Immature natural killer cell (primary cell): ENCODE measurements around the gene GPATCH8. TPM values are rescaled to one million over a fixed set of nuclear protein-coding genes. Genes with fewer than 3 reads are reported as not detected.

Experiments
- DNase-seq, 3 donors: peaks; one replicate each; pipeline ENCODE4 v3.0.0; 2022; ENCODE audit warnings: mixed read lengths in 1 of 3
- H3K27ac Mint-ChIP-seq, 6 donors: one replicate each; pipeline ENCODE4 v1.8.0; 2020; ENCODE audit warnings: mixed read lengths in 6 of 6, mild to moderate bottlenecking in 5 of 6, inconsistent platforms in 4 of 6, moderate library complexity in 3 of 6
- H3K27me3 Mint-ChIP-seq, 3 donors: one replicate each; pipeline ENCODE4 v1.8.0; 2020 to 2021; ENCODE audit warnings: low read depth in 3 of 3, mild to moderate bottlenecking in 3 of 3, mixed read lengths in 3 of 3, moderate library complexity in 3 of 3, inconsistent platforms in 1 of 3
- H3K36me3 Mint-ChIP-seq, 3 donors: one replicate each; pipeline ENCODE4 v1.8.0; 2020; ENCODE audit warnings: mixed read lengths in 3 of 3, inconsistent platforms in 2 of 3, mild to moderate bottlenecking in 2 of 3
- H3K4me1 Mint-ChIP-seq, 2 donors: one replicate each; pipeline ENCODE4 v1.8.0; 2020; ENCODE audit warnings: inconsistent platforms in 2 of 2, mild to moderate bottlenecking in 2 of 2, mixed read lengths in 2 of 2, moderate library complexity in 1 of 2
- H3K4me3 Mint-ChIP-seq, 5 donors: one replicate each; pipeline ENCODE4 v1.8.0; 2020; ENCODE audit warnings: mild to moderate bottlenecking in 5 of 5, mixed read lengths in 5 of 5, inconsistent platforms in 3 of 5, moderate library complexity in 3 of 5
- H3K9me3 Mint-ChIP-seq, 6 donors: one replicate each; pipeline ENCODE4 v1.8.0; 2020; ENCODE audit warnings: mild to moderate bottlenecking in 6 of 6, mixed read lengths in 6 of 6, inconsistent platforms in 4 of 6, moderate library complexity in 3 of 6
- polyA plus RNA-seq, 3 donors: library from polyadenylated mRNA; unstranded; fragments of 300-500 nt; fragmentation: Illumina TruSeq; gene quantifications; one replicate each; pipeline ENCODE4 v1.2.3, GENCODE V29; 2021

Gene GPATCH8
- polyA plus RNA-seq, 3 donors from 2014 or later, result 15.5 to 101 (median 22.1) TPM

DNA sequence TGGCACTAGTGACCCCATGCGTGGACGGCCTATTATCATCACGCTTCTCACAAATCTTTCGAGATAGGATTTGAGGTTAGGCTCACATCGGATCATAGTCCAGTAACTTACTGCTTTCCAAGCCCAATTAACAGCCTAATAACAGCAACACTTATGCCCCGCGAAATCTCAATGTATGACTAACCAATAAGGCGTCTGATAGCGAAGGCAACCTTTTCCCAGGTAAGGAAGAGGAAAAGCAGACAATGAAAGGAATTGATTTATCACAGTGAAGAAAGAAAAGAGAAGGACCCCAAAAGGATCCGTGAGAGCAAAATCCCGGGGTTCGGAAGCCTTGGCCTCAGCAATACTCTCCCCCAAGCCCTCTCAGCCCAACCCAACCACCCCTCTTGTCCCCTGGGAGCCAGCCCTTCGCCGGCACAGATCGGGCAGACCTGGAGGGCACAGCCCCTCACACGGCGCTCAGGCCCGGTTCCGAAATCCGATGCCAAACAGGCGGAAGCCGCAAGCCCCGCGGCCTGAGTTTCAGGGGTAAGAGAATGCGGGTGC is 534 bp downstream of the GPATCH8 start:
- H3K36me3 Mint-ChIP-seq, result no peaks in the 10 kb centered on the region
- peaks cover 54 to 62% of the 10 kb centered on the region in 2 donors for H3K4me1 Mint-ChIP-seq
- H3K9me3 Mint-ChIP-seq, result no peaks in the 10 kb centered on the region
- H3K27me3 Mint-ChIP-seq, result peaks cover 0 to 15% (median 3%) of the 10 kb centered on the region in 3 donors
- H3K4me3 Mint-ChIP-seq, result peak overlapping the region; percentile 94 to 98 (median 97)
- DNase-seq, result no peak
- peak overlapping the region; percentile 94 to 97 (median 96) for H3K27ac Mint-ChIP-seq

DNA sequence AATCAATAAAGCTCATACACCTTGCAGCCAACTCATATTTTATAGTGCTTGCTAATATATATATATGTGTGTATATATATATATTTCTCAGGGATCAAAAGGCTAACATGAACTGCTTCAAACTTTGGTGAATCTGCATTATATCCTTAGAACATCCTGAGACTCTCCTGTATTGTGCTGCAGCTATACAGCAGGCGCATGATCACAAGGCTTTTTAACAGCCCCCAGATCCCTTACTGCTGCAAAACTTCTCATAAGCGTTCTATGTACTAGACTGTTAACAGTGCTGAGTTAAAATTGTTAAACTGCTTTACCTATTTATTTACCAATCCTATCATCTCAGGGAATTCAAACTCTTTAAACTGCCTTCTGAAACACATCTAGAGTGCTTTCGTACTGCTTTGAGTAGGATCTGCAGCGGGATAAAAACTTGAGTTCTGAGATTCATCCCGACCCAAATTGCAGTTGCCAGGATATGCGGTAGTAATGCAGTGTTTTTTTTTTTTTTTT is 1.3 kb downstream of the GPATCH8 start:
- no peaks in the 10 kb centered on the region for H3K36me3 Mint-ChIP-seq
- peak overlapping the region; percentile 94 to 97 (median 96) for H3K27ac Mint-ChIP-seq
- DNase-seq, result no peak
- no peaks in the 10 kb centered on the region for H3K9me3 Mint-ChIP-seq
- H3K27me3 Mint-ChIP-seq, result peaks cover 0 to 15% (median 3%) of the 10 kb centered on the region in 3 donors
- H3K4me3 Mint-ChIP-seq, result peak overlapping the region; percentile 94 to 98 (median 97)
- peaks cover 60 to 68% of the 10 kb centered on the region in 2 donors for H3K4me1 Mint-ChIP-seq

DNA sequence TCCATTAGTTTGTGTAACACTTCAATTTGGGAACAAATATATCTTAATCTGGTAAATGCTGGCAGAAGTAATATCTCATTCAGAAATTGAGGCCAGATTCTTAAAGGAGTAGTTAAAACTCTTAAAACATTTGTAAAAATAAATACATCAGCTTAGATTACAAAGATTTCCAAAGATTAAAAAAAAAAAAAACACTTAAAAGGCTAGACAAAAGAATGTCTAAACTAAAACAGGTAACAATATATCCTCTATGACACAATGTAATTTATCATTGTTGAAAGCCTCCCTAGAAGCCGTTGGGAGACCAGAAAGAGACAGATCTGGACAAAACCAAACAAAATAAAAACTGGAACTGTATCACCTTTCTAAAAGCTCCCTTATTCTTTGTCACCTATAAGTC is 3.5 kb downstream of the GPATCH8 start:
- Mint-ChIP-seq H3K4me1 (peaks cover 81 to 90% of the 10 kb centered on the region in 2 donors), H3K4me3 (peak overlapping the region in 3 of 5 donors; percentile 26 to 60 (median 28)), H3K27me3 (peaks cover 0 to 15% (median 3%) of the 10 kb centered on the region in 3 donors), H3K27ac (peak overlapping the region in 1 of 6 donors; percentile 5), H3K36me3 (no peaks in the 10 kb centered on the region), H3K9me3 (no peaks in the 10 kb centered on the region)
- no peak for DNase-seq

DNA sequence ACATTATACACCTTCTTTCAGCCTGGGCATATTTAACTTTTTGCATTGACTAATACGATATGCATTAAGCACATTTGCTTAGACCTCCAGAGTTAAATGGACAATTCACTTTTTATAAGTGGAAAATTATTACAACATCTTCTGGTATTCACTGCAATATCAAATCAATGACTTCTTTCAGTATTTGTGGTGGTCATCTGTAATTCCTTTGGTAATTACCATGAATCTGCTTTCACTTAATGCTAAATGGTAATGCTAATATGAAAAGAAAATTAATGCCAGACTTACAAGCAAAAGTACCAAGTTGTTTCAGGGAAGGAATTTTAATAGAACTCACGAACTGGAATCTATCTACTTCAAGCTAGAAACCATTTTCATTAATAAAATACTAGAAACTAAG is 6.4 kb downstream of the GPATCH8 start:
- Mint-ChIP-seq H3K9me3 (no peaks in the 10 kb centered on the region), H3K4me3 (peak overlapping the region in 1 of 5 donors; percentile 21), H3K27ac (no peak overlapping the region), H3K36me3 (no peaks in the 10 kb centered on the region), H3K27me3 (peaks cover 0 to 4% (median 0%) of the 10 kb centered on the region in 3 donors), H3K4me1 (peaks cover 88 to 95% of the 10 kb centered on the region in 2 donors)
- no peak for DNase-seq

DNA sequence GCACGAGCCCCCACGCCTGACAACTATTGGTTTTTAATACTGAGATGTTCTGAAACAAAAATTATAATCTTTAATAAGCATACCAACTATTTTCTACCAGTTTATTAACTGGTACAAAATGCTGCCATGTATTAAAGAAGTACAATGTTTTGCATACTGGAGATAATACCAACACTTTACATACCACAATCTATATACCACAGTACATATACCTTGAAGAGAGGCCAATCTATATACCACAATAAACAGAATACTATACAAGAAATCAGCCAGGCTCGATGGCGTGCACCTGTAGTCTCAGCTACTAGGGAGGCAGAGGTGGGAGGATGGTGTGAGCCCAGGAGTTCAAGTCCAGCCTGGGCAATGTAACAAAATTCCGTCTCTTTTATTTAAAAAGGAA is 9.9 kb downstream of the GPATCH8 start:
- Mint-ChIP-seq H3K9me3 (no peaks in the 10 kb centered on the region), H3K4me3 (no peak overlapping the region), H3K4me1 (peaks cover 71 to 84% of the 10 kb centered on the region in 2 donors), H3K27ac (peak overlapping the region in 1 of 6 donors; percentile 19), H3K27me3 (no peaks in the 10 kb centered on the region), H3K36me3 (peaks cover 0 to 8% (median 0%) of the 10 kb centered on the region in 3 donors)
- DNase-seq, result no peak

DNA sequence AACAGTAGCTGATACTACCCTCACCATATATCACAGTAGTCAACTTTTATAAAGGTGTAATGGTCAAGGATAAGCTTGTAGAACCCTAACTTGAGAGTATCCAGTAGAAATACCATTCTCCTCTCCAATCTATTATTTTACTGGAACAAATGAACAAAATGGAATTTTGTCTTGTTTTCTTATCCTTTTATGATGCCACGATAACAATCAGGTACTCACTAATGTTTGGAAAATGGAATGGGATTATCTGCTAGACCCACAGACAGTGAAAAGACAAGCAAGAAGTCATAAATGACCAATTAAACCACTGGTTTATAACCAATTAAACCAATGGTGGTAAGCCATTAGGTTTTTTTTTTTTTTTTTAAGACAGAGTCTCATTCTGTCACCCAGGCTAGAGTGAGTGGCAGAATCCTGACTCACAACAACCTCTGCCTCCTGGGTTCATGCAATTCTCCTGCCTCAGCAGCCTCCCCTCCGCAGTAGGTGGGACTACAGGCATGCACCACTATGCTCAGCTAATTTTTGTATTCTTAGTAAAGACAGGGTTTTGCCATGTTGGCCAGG is 10.4 kb downstream of the GPATCH8 start:
- Mint-ChIP-seq H3K4me3 (no peak overlapping the region), H3K9me3 (no peaks in the 10 kb centered on the region), H3K4me1 (peaks cover 67 to 80% of the 10 kb centered on the region in 2 donors), H3K27ac (no peak overlapping the region), H3K36me3 (peaks cover 0 to 8% (median 0%) of the 10 kb centered on the region in 3 donors), H3K27me3 (no peaks in the 10 kb centered on the region)
- DNase-seq, result no peak

DNA sequence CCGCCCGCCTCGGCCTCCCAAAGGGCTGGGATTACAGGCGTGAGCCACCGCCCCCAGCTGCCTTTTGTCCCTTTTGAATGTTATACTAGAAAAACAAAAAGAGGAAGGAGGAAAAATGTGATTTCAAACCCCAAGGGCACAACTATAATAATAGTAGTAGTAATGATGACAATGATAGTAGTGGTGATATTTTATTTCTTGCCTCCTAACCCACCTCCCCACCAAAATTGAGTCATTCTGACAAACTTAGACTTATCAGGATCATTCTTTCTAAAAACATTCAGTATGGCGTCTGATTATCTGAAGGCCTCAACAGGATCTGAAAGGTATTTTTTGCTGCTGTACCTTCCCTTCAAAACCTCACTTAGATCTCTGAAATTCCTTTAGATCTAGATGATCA is 13.6 kb downstream of the GPATCH8 start:
- peaks cover 65 to 79% of the 10 kb centered on the region in 2 donors for H3K4me1 Mint-ChIP-seq
- no peak for DNase-seq
- H3K27ac Mint-ChIP-seq, result no peak overlapping the region
- peaks cover 0 to 2% (median 0%) of the 10 kb centered on the region in 3 donors for H3K27me3 Mint-ChIP-seq
- H3K9me3 Mint-ChIP-seq, result no peaks in the 10 kb centered on the region
- no peak overlapping the region for H3K4me3 Mint-ChIP-seq
- H3K36me3 Mint-ChIP-seq, result peaks cover 0 to 8% (median 0%) of the 10 kb centered on the region in 3 donors

DNA sequence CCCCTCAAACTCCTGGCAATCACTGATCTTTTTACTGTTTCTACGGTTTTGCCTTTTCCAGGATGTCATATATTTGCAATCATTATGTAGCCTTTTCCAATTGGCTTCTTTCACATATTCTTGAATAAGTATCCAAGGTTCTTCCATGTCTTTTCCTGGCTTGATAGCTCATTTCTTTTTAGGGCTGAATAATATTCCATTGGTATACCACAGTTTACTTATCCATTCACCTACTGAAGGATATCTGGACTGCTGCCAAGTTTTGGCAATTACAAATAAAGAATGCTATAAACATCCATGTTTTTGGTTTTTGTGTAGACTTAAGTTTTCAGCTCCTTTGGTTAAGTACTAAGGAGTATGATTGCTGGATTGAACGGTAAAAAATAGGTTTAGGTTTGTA is 16.0 kb downstream of the GPATCH8 start:
- H3K4me1 Mint-ChIP-seq, result peaks cover 56 to 61% of the 10 kb centered on the region in 2 donors
- H3K9me3 Mint-ChIP-seq, result no peaks in the 10 kb centered on the region
- H3K4me3 Mint-ChIP-seq, result peak overlapping the region in 1 of 5 donors; percentile 1
- H3K36me3 Mint-ChIP-seq, result peaks cover 0 to 8% (median 0%) of the 10 kb centered on the region in 3 donors
- peaks cover 0 to 2% (median 0%) of the 10 kb centered on the region in 3 donors for H3K27me3 Mint-ChIP-seq
- H3K27ac Mint-ChIP-seq, result peak overlapping the region in 3 of 6 donors; percentile 1 to 47 (median 2)
- DNase-seq, result no peak

DNA sequence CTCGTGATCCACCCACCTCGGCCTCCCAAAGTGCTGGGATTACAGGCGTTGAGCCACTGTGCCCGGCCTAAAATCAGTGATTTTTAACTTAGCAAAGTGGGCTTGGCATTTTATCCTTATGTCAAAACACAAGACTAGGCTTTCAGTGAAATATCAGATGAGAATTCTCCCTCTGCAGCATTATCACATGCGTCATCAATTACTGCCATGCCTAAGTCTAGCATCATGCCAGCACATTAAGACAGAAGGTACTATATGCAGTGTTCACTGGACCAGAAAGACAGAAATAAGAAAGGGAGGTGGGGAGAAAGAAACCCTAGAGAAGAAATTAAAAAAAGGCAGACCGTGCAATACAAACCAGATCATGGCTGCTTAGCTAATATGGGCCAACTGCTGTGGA is 29.8 kb downstream of the GPATCH8 start:
- Mint-ChIP-seq H3K9me3 (no peaks in the 10 kb centered on the region), H3K36me3 (peaks cover 0 to 8% (median 0%) of the 10 kb centered on the region in 3 donors), H3K4me1 (peaks cover 41 to 74% of the 10 kb centered on the region in 2 donors), H3K27ac (peak overlapping the region in 2 of 6 donors; percentile 8 to 47), H3K27me3 (peaks cover 0 to 3% (median 2%) of the 10 kb centered on the region in 3 donors), H3K4me3 (no peak overlapping the region)
- DNase-seq, result no peak

DNA sequence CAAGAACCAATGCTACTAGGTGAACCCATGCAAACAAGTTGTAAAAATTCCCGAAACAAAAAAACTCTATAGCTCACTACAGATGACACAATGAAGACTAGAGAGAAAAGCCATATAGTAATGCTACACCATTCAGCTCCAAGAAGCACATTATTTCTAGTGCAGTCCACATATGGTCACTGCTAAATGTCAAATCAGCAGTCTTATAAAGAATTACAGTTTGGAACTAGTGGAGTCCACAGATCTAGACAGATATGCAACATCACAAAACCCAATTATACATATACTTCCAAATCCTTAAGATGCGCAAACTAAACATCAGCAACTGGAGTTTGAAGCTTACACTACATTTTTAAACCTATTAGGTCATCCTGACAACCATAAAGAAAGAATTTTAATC is 33.5 kb downstream of the GPATCH8 start:
- no peak for DNase-seq
- Mint-ChIP-seq H3K27me3 (peaks cover 0 to 5% (median 2%) of the 10 kb centered on the region in 3 donors), H3K27ac (peak overlapping the region in 3 of 6 donors; percentile 3 to 66 (median 11)), H3K36me3 (peaks cover 0 to 12% (median 0%) of the 10 kb centered on the region in 3 donors), H3K4me1 (peaks cover 52 to 85% of the 10 kb centered on the region in 2 donors), H3K9me3 (no peaks in the 10 kb centered on the region), H3K4me3 (peak overlapping the region in 1 of 5 donors; percentile 21)

DNA sequence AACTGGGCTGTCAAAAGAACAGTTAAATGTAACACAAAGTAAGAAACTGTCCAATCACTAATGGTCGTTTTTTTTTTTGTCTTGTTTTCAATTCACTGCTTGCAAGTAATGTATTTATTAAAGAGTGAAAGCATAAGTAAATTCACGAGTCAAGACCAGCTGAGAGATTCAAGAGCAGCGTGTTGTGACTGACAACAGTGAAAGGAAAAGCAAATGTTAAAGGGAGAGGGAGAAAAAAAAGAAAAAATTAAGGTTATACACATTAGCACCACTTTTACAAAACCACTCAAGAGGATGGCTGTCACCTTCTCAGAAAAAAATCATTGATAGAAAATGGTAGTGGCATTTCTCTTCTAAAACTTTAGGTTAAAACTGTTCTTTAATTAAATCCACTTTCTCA is 36.1 kb downstream of the GPATCH8 start:
- H3K36me3 Mint-ChIP-seq, result peaks cover 0 to 13% (median 0%) of the 10 kb centered on the region in 3 donors
- peaks cover 0 to 9% (median 2%) of the 10 kb centered on the region in 3 donors for H3K27me3 Mint-ChIP-seq
- peak; percentile 9 to 23 (median 19) for DNase-seq
- H3K27ac Mint-ChIP-seq, result peak overlapping the region; percentile 70 to 92 (median 78)
- no peaks in the 10 kb centered on the region for H3K9me3 Mint-ChIP-seq
- H3K4me3 Mint-ChIP-seq, result peak overlapping the region; percentile 61 to 74 (median 70)
- H3K4me1 Mint-ChIP-seq, result peaks cover 50 to 90% of the 10 kb centered on the region in 2 donors

DNA sequence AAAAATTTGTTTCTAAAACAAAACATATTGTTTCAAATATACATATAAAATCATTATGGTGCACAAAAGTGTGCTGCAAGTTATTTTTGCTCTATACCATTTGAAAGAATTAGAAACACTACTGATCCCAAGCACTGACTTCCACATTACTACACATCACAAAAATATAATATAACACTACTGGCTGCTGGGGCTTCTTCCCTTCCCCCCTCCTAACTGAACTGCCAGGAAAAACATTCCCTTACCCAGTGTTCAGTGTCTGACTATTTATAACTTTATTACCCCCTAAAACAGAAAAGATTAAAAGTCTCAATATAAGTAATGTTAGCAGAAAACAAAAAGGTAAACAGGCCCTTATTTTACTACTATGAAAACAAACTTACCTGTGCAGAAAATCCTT is 36.9 kb downstream of the GPATCH8 start:
- no peak for DNase-seq
- H3K9me3 Mint-ChIP-seq, result no peaks in the 10 kb centered on the region
- H3K4me1 Mint-ChIP-seq, result peaks cover 50 to 85% of the 10 kb centered on the region in 2 donors
- peaks cover 0 to 14% (median 0%) of the 10 kb centered on the region in 3 donors for H3K36me3 Mint-ChIP-seq
- peaks cover 0 to 9% (median 2%) of the 10 kb centered on the region in 3 donors for H3K27me3 Mint-ChIP-seq
- H3K4me3 Mint-ChIP-seq, result peak overlapping the region in 3 of 5 donors; percentile 70 to 74 (median 73)
- peak overlapping the region; percentile 70 to 92 (median 76) for H3K27ac Mint-ChIP-seq

DNA sequence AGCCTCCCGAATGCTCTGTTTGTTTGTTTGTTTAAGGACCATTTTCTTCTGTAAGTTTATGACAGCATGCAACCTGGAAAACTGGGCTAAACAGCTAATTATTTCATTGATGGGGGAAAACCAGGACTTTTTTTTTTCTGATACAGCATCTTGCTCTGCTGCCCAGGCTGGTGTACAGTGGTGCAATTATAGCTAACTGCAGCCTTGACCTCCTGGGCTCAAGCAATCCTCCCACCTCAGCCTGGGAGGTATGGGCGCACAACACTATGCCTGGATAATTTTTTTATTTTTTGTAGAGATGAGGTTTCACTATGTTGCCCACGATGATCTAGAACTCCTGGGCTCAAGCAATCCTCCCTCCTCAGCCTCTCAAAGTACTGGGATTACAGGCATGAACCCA is 37.3 kb downstream of the GPATCH8 start:
- peaks cover 0 to 12% (median 0%) of the 10 kb centered on the region in 3 donors for H3K36me3 Mint-ChIP-seq
- H3K4me1 Mint-ChIP-seq, result peaks cover 50 to 80% of the 10 kb centered on the region in 2 donors
- peak overlapping the region; percentile 3 to 78 (median 60) for H3K27ac Mint-ChIP-seq

DNA sequence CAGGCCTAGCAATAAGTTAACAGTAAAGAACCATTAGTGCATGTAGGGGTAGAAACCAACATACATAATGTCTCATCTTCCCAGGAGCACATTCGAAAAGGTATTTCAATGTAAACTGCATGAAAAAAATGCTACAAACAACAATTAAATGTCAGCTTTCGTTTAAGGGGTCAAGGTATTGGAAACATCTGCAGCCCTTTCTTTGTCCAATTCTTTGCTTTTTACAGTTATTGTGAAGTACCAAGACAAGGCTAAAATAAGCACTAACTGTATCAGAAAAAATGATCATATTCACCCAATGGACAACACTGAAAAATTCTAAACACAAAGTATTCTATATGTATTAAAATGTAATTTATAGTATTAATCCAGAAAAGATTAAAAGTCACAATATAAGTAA is 37.9 kb downstream of the GPATCH8 start:
- H3K36me3 Mint-ChIP-seq, result peaks cover 0 to 12% (median 0%) of the 10 kb centered on the region in 3 donors
- H3K27me3 Mint-ChIP-seq, result peaks cover 0 to 8% (median 2%) of the 10 kb centered on the region in 3 donors
- H3K4me1 Mint-ChIP-seq, result peaks cover 46 to 80% of the 10 kb centered on the region in 2 donors
- DNase-seq, result no peak
- H3K4me3 Mint-ChIP-seq, result no peak overlapping the region
- H3K27ac Mint-ChIP-seq, result peak overlapping the region in 3 of 6 donors; percentile 45 to 57 (median 57)
- no peaks in the 10 kb centered on the region for H3K9me3 Mint-ChIP-seq

More for the DNA sequence above, 37.3 kb downstream of the GPATCH8 start:
- Mint-ChIP-seq H3K27me3 (peaks cover 0 to 9% (median 2%) of the 10 kb centered on the region in 3 donors), H3K9me3 (no peaks in the 10 kb centered on the region), H3K4me3 (no peak overlapping the region)
- DNase-seq, result no peak
